ENCODE measurements around the gene TMEM141.
"Not testable (repeated sequence)": the region's sequence is repeated elsewhere in the genome, so short reads cannot be mapped to it uniquely, and the experiment has no call there.

Gene TMEM141

DNA sequence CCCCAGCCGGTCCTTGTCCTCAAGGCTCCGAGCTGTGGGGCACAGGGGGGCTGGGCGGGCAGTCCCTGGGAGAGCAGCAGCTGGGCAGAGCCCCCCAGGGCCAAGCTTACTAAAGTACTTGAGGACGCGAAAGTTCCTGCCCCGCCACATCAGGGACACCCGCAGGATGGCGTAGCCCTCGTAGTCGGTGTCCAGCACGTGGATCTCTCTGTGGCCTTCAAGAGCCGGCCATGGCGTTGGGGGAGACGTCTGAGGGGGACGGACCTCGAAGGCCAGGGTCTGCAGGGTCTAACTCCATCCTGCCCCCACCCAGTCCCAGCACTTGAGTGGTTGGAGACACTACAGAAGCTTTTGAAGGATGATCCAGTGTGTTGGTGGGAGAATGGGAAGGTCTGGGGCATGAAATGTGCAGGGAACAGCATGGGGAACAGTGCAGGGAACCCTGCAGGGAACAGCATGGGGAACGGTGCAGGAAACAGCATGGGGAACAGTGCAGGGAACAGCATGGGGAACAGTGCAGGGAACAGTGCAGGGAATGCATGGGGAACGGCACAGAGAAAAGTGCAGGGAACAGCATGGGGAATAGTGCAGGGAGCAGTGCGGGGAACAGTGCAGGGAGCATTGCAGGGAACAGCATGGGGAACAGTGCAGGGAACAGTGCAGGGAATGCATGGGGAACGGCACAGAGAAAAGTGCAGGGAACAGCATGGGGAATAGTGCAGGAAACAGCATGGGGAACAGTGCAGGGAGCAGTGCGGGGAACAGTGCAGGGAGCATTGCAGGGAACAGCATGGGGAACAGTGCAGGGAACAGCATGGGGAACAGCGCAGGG is 35.6 kb upstream of the TMEM141 start:
- DNase-seq, result not testable (repeated sequence)

DNA sequence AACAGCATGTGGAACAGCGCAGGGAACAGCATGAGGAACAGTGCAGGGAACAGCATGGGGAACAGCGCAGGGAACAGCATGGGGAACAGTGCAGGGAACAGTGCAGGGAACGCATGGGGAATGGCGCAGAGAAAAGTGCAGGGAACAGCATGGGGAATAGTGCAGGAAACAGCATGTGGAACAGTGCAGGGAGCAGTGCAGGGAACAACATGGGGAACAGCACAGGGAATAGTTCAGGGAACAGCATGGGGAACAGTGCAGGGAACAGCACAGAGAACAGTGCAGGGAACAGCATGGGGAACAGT is 35.1 kb upstream of the TMEM141 start:
- DNase-seq, result no peak

DNA sequence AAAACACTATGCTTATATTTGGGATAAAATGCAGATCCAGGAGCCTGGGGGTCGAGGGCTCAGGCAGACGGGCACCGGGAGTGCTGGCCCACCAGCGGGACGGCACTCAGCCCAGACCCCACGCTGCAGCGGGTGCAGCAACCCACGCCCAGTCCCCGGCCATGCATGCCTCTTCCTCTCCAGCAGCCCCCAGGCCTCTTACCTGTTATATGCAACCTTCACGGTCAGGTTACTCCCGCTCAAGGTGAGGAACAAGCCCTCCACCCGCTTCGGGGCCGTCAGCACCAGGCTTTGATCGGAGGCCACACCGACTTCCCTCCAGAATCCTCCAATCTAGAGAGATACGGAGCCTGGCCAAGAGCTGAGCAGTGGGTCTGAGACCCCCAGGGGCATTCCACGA is 34.3 kb upstream of the TMEM141 start:
- DNase-seq, result no peak

DNA sequence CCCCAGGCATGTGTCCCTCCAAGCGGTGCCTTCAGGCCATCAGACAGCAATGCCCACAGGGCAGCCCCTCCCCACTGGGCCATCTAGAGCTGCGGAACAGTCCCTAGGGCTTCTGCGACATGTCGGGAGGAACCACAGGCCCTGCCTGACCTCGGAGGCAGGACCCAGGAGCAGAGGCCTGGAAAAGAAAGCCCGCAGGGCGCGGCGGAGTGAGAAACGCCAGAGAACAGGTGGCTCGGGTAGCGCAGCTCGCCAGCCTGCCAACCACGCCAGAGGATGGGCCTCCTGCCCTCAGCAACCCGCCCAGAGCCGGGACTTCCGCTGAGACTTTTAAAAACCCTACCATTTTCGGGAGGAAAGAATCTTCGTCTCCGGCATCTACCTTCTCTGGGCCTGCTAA is 33.8 kb upstream of the TMEM141 start:
- no peak for DNase-seq

DNA sequence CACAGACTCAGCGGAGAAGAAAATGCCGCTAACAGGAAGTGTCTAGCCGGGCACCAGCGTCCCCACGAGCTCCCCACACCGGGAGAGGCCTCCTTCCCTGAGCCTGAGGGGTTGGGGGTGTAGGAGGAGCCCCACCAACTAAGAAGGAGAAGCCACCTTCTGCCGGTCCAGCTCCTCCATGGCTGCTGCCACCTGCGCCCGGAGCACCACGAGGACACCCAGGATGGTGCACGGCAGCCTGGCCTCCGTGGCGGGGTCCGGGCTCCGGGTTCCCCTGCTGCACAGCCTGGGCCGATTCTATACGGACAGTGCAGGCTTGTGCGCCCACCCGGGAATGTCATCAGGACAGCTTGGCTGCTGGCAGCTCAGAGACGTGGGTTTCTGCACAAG is 33.4 kb upstream of the TMEM141 start:
- DNase-seq, result no peak

DNA sequence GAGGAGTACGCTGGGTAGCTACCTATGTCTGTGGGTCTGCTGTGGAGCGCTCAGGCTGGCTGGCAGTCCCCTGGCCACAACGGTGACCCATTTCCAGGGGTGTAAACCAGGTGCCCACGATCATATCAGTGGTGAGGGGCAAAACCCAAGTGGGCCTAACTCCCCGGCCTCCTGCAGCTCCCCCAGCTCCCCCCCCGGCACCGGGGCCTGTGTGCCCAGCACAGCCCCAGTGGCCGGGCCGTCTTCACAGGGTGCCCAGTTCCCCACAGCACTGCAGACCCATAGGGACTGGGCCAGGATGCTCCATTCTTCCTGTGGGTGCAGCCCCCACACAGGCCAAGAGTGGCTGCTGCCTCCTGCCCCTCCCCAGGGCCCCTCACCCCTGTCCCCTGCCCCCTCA is 32.1 kb upstream of the TMEM141 start:
- DNase-seq, result no peak

DNA sequence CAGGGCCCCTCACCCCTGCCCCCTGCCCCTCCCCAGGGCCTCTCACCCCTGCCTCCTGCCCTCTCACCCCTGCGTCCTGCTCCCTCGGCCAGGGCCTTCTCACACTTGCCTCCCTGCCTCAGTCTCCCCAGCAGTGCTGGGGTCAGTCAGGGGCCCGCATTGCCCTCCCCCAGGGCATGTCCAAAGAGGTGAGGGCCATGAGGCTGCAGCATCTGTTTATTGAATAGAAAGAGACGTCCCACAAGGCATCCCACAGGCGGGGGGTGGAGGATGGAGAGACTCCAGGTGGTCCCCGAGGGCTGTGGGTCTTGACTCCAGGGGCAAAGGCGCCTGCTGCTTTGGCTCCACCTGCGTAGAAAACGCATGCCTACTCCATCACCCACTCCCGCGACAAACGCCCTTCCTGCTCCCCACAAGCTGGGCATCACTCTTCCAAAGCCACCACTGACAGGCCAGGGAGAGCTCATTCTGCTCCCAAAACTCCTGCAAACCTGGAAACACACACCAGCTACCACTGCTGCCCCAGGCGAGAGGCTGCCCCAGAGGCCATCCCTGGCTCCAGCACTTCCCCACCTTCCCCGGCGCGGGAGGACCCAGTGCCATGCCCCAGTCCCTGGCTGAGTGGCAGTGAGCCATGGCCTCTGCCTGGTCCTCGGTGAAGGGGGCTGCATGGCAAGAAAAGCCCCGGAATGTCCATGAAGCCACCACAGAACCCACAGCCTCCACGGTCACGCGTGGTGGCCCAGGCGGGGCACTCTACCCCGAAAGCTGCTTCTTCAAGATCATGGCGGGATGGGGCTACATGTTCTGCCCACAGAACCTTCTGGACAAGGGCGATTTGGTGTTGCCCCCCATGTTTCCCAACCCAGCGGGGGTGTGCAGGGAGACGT is 31.5 kb upstream of the TMEM141 start:
- peak; percentile 14 for DNase-seq

DNA sequence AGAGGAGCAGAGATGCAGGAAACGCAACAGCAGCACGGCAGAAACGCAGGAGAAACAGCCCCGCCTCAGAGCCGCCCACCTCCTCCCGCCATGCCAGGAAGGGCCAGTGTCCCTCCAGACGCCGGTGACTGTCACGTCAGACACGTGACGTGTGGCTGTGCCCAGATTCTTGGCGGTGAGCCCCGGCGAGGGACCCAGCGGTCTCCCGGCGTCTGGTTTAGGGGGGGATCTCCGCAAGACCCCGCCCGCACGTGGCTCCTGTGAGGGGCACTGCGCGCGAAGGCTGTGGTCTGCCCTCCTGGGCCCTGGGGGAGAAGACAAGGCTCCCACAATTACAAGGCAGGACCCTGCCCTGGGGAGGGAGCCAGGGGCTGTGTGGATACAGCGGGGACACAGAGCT is 30.7 kb upstream of the TMEM141 start:
- DNase-seq, result peak; percentile 13

DNA sequence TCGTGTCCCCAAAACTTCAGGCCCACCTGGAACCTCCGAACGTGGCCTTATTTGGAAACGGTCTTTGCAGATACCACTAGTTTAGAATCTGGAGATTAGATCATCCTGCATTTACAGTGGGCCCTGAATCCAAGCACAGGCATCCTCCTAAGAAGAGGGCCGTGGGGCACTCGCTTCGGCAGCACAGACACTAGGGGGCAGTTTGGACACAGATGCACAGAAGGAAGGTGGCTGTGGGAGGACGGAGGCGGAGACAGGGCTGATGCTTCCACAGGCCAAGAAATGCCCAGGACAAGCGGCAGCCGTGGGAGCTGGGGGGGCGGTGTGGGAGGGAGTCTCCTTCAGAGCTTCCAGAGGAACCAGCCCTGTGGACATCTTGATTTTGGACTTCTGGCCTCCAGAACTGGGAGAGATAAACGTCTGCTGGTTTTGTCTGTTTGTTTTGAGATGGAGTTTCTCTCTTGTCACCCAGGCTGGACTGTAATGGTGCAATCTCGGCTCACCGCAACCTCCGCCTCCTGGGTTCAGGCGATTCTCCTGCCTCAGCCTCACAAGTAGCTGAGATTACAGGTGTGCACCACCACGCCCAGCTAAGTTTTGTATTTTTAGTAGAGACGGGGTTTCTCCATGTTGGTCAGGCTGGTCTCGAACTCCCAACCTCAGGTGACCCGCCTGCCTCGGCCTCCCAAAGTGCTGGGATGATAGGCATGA is 30.2 kb upstream of the TMEM141 start:
- DNase-seq, result peak; percentile 17

DNA sequence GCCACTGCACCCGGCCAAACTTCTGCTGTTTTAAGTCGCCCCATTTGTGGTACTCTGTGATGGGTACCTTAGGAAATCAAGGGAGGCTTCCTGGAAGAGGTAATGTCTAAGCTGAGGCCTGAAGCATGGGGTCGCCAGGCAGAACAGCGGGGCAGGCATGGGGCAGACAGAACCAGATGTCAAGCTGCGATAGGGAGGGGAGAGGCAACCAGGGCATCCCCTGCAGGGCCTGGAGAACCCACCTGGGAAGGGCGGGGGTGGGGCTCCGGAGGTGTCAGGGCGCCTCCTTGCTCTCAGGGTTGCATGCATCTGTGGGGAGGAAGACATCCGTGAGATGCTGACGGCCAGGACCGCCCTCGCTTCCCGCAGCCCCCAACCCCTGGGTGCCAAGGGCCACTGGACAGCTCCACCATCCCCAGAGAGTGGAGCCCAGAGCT is 29.6 kb upstream of the TMEM141 start:
- DNase-seq, result no peak

DNA sequence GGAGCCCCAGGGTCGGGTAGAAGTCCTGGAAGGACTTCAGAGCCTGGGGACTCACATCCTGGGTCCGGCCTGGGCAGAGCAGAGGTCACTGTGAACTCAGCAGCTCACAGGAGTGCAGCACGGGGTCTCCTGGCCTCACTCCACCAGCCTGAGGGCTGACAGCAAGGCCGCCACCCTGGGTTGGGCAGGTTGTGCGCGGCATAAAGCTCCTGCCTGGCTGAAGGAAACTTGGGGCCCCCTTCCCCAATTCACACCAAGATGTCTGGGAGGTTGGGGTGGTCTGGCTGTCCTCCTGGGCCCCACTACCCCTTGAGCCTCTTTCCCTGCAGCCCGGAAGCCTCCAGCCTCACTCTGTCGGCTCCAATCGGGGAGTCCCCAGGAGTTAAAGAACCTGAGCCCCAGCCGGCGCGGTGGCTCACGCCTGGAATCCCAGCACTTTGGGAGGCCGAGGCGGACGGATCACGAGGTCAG is 28.9 kb upstream of the TMEM141 start:
- peak; percentile 4 for DNase-seq

DNA sequence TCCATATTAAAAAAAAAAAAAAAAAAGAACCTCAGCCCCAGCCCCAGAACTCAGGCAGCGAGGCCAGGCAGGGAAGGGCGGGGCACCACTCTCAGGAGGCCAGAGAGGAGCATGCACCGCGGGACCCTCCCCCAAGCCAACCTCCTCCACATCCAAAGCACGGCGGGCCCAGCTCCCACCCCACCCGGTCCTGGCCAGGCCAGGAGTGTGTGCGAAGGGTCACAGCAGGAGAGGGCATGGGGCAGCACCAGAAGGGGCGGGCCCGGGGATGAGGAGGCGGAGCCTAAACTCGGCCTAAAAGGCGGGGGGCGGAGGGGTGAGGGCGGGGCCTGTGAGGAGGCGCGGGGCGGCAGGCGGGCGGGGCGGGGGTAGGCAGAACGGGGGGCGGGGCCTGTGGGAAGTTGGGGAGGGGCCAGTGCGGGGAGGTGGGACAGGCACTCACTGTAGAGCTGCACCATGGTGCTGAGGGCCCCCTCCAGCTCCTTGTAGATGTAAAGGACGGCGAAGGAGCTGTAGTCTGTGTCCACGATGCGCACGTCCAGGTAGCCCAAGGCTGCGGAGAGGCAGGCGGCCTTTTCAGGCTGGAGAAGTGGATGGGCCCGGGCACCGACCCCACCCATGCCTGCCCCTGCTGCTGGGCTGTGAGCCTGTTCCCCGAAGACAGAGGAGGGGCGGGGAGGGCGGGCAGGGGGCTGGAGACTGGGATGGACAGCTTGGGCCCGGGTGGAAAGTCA is 28.1 kb upstream of the TMEM141 start:
- peak; percentile 45 for DNase-seq

DNA sequence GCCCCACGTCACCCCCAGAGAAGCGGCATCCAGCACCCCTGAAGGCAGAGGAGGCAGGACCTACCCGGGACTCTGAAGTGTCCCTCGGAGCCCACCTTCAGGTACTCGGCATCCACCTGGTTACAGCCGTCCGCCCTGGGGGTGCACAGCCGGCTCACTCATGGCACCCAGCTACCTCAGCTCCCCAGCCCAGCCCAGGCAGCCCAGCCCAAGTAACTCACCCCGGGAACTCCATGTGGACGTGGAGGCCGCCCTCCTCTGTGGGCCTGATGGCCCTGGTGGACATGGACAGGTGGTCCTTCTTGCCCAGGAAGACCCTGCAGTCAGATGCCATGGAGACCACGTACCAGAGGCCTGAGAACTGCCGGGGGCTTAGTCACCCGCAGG is 27.5 kb upstream of the TMEM141 start:
- DNase-seq, result peak; percentile 13

DNA sequence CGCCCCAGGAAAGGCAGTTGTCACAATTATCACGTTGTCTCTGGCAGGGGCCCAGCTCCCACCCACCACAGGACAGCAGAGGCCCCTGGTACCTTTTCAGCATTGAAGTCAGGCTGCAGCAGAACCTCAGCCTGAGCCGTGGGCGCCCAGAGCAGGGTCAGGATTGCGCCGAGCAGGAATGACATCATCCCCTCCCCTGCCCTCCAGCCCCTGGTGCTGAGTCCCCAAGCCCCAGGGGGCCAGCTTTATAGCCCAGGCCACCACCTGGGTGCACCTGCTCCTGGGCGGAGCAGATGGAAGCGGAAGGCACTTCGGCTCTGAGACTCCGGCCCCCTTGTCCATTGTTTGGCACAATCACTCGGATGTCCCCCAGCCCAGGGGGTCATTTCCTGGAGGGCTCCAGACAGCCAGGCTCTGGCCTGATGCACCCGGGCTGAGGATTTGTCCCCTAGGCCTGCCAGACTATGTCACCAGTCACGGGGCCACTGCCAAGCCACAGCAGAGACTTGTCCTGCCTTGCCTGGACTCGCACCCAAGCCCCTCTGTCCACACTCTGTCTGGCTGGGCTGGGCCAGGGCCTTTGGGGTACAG is 26.7 kb upstream of the TMEM141 start, which contains the start of gene LCN15:
Gene LCN15, minus strand, starts transcription at position 218 of the 591 bp plus-strand sequence. Its CDS starts 30 bp downstream, at position 188.
- DNase-seq, result no peak

DNA sequence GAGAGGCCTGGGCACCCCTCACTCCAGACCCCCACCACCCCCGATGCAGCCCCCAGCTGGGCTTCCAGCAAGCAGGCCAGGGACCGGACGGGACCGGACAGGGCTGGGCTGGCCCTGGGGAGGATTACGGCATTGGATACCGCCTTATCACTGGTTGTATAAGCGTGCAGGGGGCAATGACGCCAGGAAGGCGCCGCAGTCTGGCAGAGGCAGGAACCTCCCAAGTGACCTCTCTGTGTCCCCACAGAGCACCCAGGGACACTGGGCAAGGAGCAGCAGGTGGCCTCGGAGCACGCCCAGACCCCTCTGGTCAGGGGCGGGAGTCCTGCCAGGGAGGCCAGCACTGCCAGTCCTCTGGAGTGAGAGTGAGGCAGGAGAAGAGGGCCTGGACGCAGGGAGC is 26.1 kb upstream of the TMEM141 start:
- no peak for DNase-seq

DNA sequence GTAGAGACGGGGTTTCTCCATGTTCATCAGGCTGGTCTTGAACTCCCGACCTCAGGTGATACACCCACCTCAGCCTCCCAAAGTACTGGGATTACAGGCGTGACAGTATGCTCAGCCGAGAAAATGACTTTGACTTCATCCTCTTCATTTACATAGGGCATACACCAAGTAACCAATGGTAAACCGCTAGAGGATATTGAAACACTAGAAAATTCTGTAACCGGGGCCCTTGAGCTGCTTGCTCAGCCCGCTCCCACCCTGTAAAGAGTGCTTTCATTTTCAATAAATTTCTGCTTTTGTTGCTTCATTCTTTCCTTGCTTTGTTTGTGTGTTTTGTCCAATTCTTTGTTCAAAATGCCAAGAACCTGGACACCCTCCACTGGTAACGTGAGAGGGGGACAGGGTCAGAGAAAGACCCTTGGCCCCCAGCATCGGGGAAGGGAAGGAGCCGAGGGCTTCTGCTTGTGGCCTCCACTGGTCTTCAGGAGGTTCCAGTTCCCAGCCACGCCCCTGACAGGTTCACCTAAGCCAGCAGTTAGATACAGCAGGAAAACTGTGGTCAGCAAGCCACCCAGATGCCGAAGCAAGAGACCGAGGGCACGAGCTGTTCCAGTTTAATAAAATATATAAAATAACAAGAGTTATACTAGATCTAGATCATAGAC is 25.3 kb upstream of the TMEM141 start:
- not testable (repeated sequence) for DNase-seq

DNA sequence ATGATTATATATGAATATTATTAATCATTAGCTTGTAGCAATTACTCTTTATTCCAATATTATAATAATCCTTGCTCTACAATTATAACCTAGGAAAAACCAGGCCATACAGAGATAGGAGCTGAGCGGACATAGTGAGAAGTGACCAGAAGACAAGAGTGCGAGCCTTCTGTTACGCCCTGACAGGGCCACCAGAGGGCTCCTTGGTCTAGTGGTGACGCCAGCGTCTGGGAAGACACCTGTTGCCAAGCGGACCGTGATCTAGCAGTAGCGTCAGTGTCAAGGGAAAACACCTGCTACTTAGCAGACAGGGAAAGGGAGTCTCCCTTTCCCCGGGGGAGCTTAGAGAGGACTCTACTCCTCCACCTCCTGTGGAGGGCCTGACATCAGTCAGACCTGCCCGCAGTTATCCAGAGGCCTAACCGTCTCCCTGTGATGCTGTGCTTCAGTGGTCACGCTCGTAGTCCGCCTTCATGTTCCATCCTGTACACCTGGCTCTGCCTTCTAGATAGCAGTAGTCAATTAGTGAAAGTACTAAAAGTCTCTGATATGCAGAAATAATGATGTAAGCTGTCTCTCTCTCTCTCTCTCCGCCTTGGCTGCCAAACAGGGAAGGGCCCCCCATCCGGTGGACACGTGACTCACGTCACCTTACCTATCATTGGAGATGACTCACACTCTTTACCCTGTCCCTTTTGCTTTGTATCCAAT is 24.6 kb upstream of the TMEM141 start:
- peak; percentile 81 for DNase-seq

DNA sequence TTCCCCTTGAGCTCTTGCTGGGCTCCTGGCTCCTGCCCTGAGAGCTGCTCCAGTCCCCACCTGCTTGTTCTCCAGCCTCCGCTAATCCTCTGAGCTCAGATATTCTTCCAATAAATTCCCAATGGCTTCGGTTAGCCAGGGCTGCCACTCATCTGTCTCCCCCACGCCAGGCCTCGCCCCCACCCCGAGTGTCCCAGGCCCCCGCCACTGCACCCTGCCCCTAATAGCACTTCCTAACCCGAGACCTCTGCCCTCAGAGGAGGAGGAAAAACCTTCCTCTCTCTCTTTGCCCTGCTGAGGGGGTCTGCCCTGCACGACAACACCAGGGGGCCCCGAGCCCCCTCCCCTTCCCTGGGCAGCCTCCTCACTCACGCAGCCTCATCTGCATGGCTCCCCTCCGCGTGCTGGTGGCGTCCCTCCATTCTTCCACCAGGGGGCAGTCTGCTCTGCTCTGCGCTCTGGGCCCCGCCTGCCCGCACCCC is 21.4 kb upstream of the TMEM141 start:
- peak; percentile 43 for DNase-seq

DNA sequence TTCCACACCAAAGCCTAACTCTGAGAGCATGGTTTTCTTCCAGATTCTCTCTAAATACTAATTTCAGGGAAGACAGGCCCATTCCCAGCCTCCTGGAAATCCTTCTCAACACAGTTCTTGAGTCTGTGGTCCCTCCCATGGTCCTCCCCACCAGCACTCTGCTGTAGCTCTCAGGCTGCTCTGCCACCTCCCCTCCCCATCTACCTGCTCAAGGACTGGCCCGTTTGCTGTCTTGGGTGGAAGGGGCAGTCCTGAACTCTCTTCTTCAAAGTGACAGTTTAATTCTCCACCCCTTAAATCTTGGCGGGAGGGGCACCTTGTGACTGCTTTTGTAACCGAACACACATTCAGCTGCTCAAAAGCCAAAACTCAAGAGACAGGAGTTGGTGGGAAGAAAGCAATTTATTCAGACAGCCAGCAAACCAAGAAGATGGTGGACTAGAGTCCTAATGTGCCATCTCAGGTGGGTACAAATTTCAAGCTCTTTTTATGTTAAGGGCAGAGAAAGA is 19.2 kb upstream of the TMEM141 start:
- DNase-seq, result no peak

DNA sequence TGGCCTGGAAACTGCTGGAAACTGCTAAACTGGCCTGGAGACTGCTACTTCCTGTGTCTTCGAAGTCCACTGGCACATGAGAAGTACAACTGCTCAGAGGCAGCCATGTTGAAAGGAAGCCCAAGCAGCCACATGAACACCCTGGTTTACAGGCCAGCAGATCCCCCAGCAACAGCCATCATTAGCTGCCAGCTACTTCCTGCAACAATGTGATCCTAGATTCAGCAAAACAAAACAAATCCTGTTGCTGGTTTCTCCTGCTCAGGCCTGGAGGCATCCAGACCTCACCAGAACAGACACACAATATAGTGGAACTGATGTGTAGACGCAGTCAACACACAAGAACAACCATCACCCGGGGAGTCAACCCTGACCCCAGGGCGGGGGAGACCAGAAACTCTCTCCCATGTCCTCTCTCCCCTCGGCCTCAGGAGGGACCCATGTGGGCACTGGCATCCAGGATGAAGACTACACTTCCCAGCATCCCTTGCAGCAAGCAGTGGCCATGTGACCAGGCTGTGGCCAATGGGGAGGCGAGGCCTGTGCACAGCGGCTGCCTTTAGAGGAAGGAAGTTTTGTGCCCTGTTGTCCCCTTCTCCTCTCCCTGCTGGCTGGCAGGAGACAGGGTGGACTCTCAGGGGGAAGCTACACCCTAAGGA is 17.6 kb upstream of the TMEM141 start:
- peak; percentile 48 for DNase-seq

Measured in CD4-positive, alpha-beta T cell treated with Interleukin-15 for 1 hour (primary cell).